Glutamatergic neuron (in vitro differentiated cells): ENCODE data around the gene NTSR1. TPM values are rescaled to one million over a fixed set of nuclear protein-coding genes. Genes with fewer than 3 reads are reported as not detected.
A peak's percentile ranks its signal among the peaks of the same experiment; 100 is the strongest.

Experiments
- DNase-seq: peaks from one replicate; pipeline ENCODE4 v3.0.0; 2022
- H3K27ac Mint-ChIP-seq: one replicate; pipeline ENCODE4 v1.8.0; 2020; ENCODE audit warnings: mild to moderate bottlenecking, mixed read lengths, inconsistent platforms; ENCODE audit not compliant: unreplicated experiment
- H3K27me3 Mint-ChIP-seq: one replicate; pipeline ENCODE4 v1.8.0; 2020; ENCODE audit warnings: mild to moderate bottlenecking, moderate library complexity, mixed read lengths, inconsistent platforms; ENCODE audit not compliant: unreplicated experiment
- H3K36me3 Mint-ChIP-seq: one replicate; pipeline ENCODE4 v1.8.0; 2020; ENCODE audit warnings: mild to moderate bottlenecking, mixed read lengths, inconsistent platforms; ENCODE audit not compliant: unreplicated experiment
- H3K4me1 Mint-ChIP-seq: one replicate; pipeline ENCODE4 v1.8.0; 2020; ENCODE audit warnings: mild to moderate bottlenecking, low read depth, mixed read lengths, inconsistent platforms; ENCODE audit not compliant: unreplicated experiment
- H3K4me3 Mint-ChIP-seq: one replicate; pipeline ENCODE4 v1.8.0; 2020; ENCODE audit warnings: mild to moderate bottlenecking, mixed read lengths, inconsistent platforms; ENCODE audit not compliant: unreplicated experiment
- H3K9me3 Mint-ChIP-seq: one replicate; pipeline ENCODE4 v1.8.0; 2020; ENCODE audit warnings: mild to moderate bottlenecking, moderate library complexity, mixed read lengths, inconsistent platforms; ENCODE audit not compliant: unreplicated experiment
- CTCF ChIP-seq: fragments of 200-600 bp; sonication (generic); IDR thresholded peaks from one replicate; pipeline ENCODE4 v1.5.0; 2021; ENCODE audit not compliant: partially characterized antibody, unreplicated experiment
- total RNA-seq: library from RNA; stranded (reverse); fragmentation: NEBNext Ultra II Directional; extraction: Animal tissue kit (Norgen Biotek cat#: 25700); gene quantifications from one replicate; pipeline ENCODE4 v1.2.1, GENCODE V29; 2021; ENCODE audit not compliant: unreplicated experiment

The NTSR1 gene
- total RNA-seq, 1 donor from 2014 or later, result 4.0 TPM

GRCh38 chr20:62685781-62686555 is 22.7 kb upstream of the NTSR1 start:
- TF ChIP-seq CTCF, result no peak
- Mint-ChIP-seq H3K4me3 (peak overlapping the region; percentile 69), H3K27me3 (peaks cover 10% of the 10 kb centered on the region), H3K36me3 (peaks cover 8% of the 10 kb centered on the region), H3K27ac (peak overlapping the region; percentile 93), H3K9me3 (peaks cover 7% of the 10 kb centered on the region), H3K4me1 (peaks cover 36% of the 10 kb centered on the region)
- DNase-seq, result peak; percentile 60

GRCh38 chr20:62686869-62687830 is 21.5 kb upstream of the NTSR1 start:
- H3K36me3 Mint-ChIP-seq, result no peaks in the 10 kb centered on the region
- peak overlapping the region; percentile 5 for H3K4me3 Mint-ChIP-seq
- H3K4me1 Mint-ChIP-seq, result peaks cover 39% of the 10 kb centered on the region
- no peak for TF ChIP-seq CTCF
- H3K9me3 Mint-ChIP-seq, result peaks cover 5% of the 10 kb centered on the region
- no peak overlapping the region for H3K27ac Mint-ChIP-seq
- DNase-seq, result no peak
- peaks cover 9% of the 10 kb centered on the region for H3K27me3 Mint-ChIP-seq

- Mint-ChIP-seq H3K36me3 (no peaks in the 10 kb centered on the region), H3K9me3 (peaks cover 5% of the 10 kb centered on the region), H3K4me3 (peak overlapping the region; percentile 20), H3K4me1 (peaks cover 37% of the 10 kb centered on the region), H3K27ac (no peak overlapping the region), H3K27me3 (peaks cover 7% of the 10 kb centered on the region)
- DNase-seq, result no peak
- TF ChIP-seq CTCF, result no peak
Measured at GRCh38 chr20:62688083-62688482, 20.6 kb upstream of the NTSR1 start.

GRCh38 chr20:62688855-62689460 is 19.7 kb upstream of the NTSR1 start:
- Mint-ChIP-seq H3K4me3 (no peak overlapping the region), H3K4me1 (peaks cover 37% of the 10 kb centered on the region), H3K27me3 (peaks cover 7% of the 10 kb centered on the region), H3K27ac (no peak overlapping the region), H3K9me3 (peaks cover 3% of the 10 kb centered on the region), H3K36me3 (no peaks in the 10 kb centered on the region)
- TF ChIP-seq CTCF, result peak; percentile 26
- DNase-seq, result no peak
